HCT116 (cell line): ENCODE results near the gene SIX5. TPM values are rescaled to one million over a fixed set of nuclear protein-coding genes. Genes with fewer than 3 reads are reported as not detected.

Experiments
- ATAC-seq: fragments of 200-7000 bp; cut with Tn5 transposase; 2 replicates; pipeline ENCODE4 v1.9.1; 2020; ENCODE audit warnings: mild to moderate bottlenecking, moderate library complexity
- BruUV-seq: library from RNA; stranded (reverse); fragments of 400-500 nt; replicated peaks from 2 replicates; lab custom pipeline; 2021; lab: Mats Ljungman, UMichigan
- CTCF ChIA-PET: fragments of 300-600 bp; sonication (Branson Sonifier 250); formaldehyde crosslinking; loops from one replicate; lab custom pipeline; 2021; ENCODE audit warnings: antibody characterized with exemption; lab: Charles Lee
- POLR2A ChIA-PET: fragments of 300-600, 350-600 bp; sonication (Branson Sonifier 250); formaldehyde crosslinking; loops from one replicate; lab custom pipeline; 2021; ENCODE audit warnings: antibody characterized with exemption; lab: Charles Lee
- RAD21 ChIA-PET, 2 experiments: fragments of 300-600 bp; sonication (Branson Sonifier 250); formaldehyde crosslinking; loops; one replicate each; lab custom pipeline; 2023; ENCODE audit warnings: low total read pairs in 2 of 2; ENCODE audit not compliant: uncharacterized antibody in 2 of 2, unreplicated experiment in 2 of 2, low non-redundant PET in 1 of 2; lab: Charles Lee
- DNase-seq: peaks from one replicate; pipeline ENCODE4 v3.0.0-alpha.2; 2010; ENCODE audit warnings: low read depth, low spot score
- H2AFZ ChIP-seq: fragments of 200-600 bp; shearing (Covaris generic), sonication (generic); 2 replicates; pipeline ENCODE4 v1.6.1; 2017; ENCODE audit warnings: low read depth, mixed run types, mixed read lengths, antibody characterized with exemption, low read length; ENCODE audit not compliant: poor library complexity, severe bottlenecking
- H3K27ac ChIP-seq: 2 replicates; pipeline ENCODE4 v1.5.1; 2012; ENCODE audit warnings: low read depth, low read length
- H3K27me3 ChIP-seq: fragments of 200-600 bp; sonication (generic); 2 replicates; pipeline ENCODE4 v1.6.1; 2016; ENCODE audit warnings: mixed run types, low read length, mixed read lengths; ENCODE audit not compliant: insufficient read depth
- H3K36me3 ChIP-seq, 2 experiments: fragments of 200-500 bp in 1 of 2; fragments of 200-600 bp in 1 of 2; sonication (Bioruptor generic) in 1 of 2; sonication (generic) in 1 of 2; 2 replicates each; pipeline versions ENCODE4 v1.5.1 to v1.6.1; 2014 to 2016; ENCODE audit warnings: low read length in 2 of 2, inconsistent platforms in 1 of 2, mixed read lengths in 1 of 2, mixed run types in 1 of 2; ENCODE audit not compliant: insufficient read depth in 2 of 2, control insufficient read depth in 1 of 2
- H3K4me1 ChIP-seq, 2 experiments: fragments of 200-600 bp in 1 of 2; sonication (generic) in 1 of 2; 2 replicates each; pipeline versions ENCODE4 v1.5.1 to v1.6.1; 2012 to 2017; ENCODE audit warnings: low read length in 2 of 2, inconsistent platforms in 1 of 2, mild to moderate bottlenecking in 1 of 2, mixed read lengths in 1 of 2, mixed run types in 1 of 2, moderate library complexity in 1 of 2; ENCODE audit not compliant: insufficient read depth in 2 of 2, control insufficient read depth in 1 of 2
- H3K4me2 ChIP-seq: fragments of 200-600 bp; sonication (generic); 2 replicates; pipeline ENCODE4 v1.6.1; 2017; ENCODE audit warnings: mixed run types, low read length, mixed read lengths
- H3K4me3 ChIP-seq, 2 experiments: fragments of 200-600 bp in 1 of 2; sonication (generic) in 1 of 2; replicated peaks in 1 of 2; 2 replicates each; pipeline ENCODE4 v1.5.1; 2011 to 2016; ENCODE audit warnings: low read length in 2 of 2, control low read depth in 1 of 2, low read depth in 1 of 2, mild to moderate bottlenecking in 1 of 2, mixed read lengths in 1 of 2, mixed run types in 1 of 2
- H3K79me2 ChIP-seq: fragments of 200-600 bp; sonication (generic); 2 replicates; pipeline ENCODE4 v1.6.1; 2017; ENCODE audit warnings: mild to moderate bottlenecking, mixed run types, low read length, moderate library complexity, mixed read lengths; ENCODE audit not compliant: insufficient read depth
- H3K9ac ChIP-seq: fragments of 200-600 bp; sonication (generic); 2 replicates; pipeline ENCODE4 v1.6.1; 2016; ENCODE audit warnings: low read length, mixed read lengths
- H3K9me2 ChIP-seq: fragments of 200-600 bp; sonication (generic), shearing (Covaris generic); 2 replicates; pipeline ENCODE4 v1.6.1; 2017; ENCODE audit warnings: mixed run types, mild to moderate bottlenecking, moderate library complexity; ENCODE audit not compliant: insufficient read depth
- H3K9me3 ChIP-seq, 2 experiments: fragments of 200-500 bp in 1 of 2; fragments of 200-600 bp in 1 of 2; sonication (Bioruptor generic) in 1 of 2; sonication (generic) in 1 of 2; 2 replicates each; pipeline ENCODE4 v1.6.1; 2014 to 2017; ENCODE audit warnings: low read length in 2 of 2, mixed read lengths in 2 of 2, inconsistent platforms in 1 of 2, low read depth in 1 of 2, mild to moderate bottlenecking in 1 of 2, mixed run types in 1 of 2, moderate library complexity in 1 of 2; ENCODE audit not compliant: control insufficient read depth in 1 of 2, insufficient read depth in 1 of 2
- H4K20me1 ChIP-seq: fragments of 200-600 bp; sonication (generic), shearing (Covaris generic); 2 replicates; pipeline ENCODE4 v1.6.1; 2017; ENCODE audit warnings: mixed run types, mild to moderate bottlenecking, moderate library complexity; ENCODE audit not compliant: insufficient read depth
- CBX3 ChIP-seq: IDR thresholded peaks from 2 replicates; pipeline ENCODE4 v1.6.1; 2012; ENCODE audit warnings: low read depth
- EGR1 ChIP-seq: IDR thresholded peaks from 2 replicates; pipeline ENCODE4 v1.6.1; 2012; ENCODE audit warnings: low read depth
- EZH2 ChIP-seq: fragments of 200-600 bp; sonication (generic); IDR thresholded peaks from 2 replicates; pipeline ENCODE4 v1.6.1; 2017; ENCODE audit warnings: antibody characterized with exemption, mixed run types
- MAX ChIP-seq: IDR thresholded peaks from 2 replicates; pipeline ENCODE4 v1.6.1; 2012
- POLR2A ChIP-seq: IDR thresholded peaks from 2 replicates; pipeline ENCODE4 v1.7.0; 2011; ENCODE audit warnings: borderline replicate concordance; ENCODE audit not compliant: insufficient read depth, insufficient read length; ENCODE audit errors: extremely low read depth
- RAD21 ChIP-seq: IDR thresholded peaks from 2 replicates; pipeline ENCODE4 v1.6.1; 2012; ENCODE audit warnings: low read depth, mild to moderate bottlenecking
- SP1 ChIP-seq: IDR thresholded peaks from 2 replicates; pipeline ENCODE4 v1.6.1; 2012; ENCODE audit warnings: low read depth
- SRF ChIP-seq: IDR thresholded peaks from 2 replicates; pipeline ENCODE4 v1.6.1; 2012; ENCODE audit warnings: low read depth
- ZBTB33 ChIP-seq: IDR thresholded peaks from 2 replicates; pipeline ENCODE4 v1.6.1; 2011; ENCODE audit warnings: mild to moderate bottlenecking, low read length, moderate library complexity; ENCODE audit not compliant: insufficient replicate concordance; ENCODE audit errors: extremely low read depth
- intact Hi-C: fragments of 100-400 bp; cut with micrococcal nuclease; formaldehyde crosslinking; loops from 2 replicates; pipeline ENCODE4 v1.10.0; 2022
- total RNA-seq: library from RNA; stranded (reverse); gene quantifications from one replicate; pipeline ENCODE4 v1.2.1, GENCODE V29; 2021; ENCODE audit not compliant: unreplicated experiment
- TF ChIP-seq, protein P1 (sequence below), 3 experiments: fragments of 200-600 bp in 1 of 3; sonication (generic) in 1 of 3; IDR thresholded peaks in 2 of 3; conservative IDR thresholded peaks in 1 of 3; 2 replicates each; pipeline ENCODE4 v1.5.1; 2012 to 2017; ENCODE audit warnings: low read depth in 2 of 3, low read length in 2 of 3, antibody characterized with exemption in 1 of 3, borderline replicate concordance in 1 of 3, control low read depth in 1 of 3, mild to moderate bottlenecking in 1 of 3, mixed read lengths in 1 of 3, mixed run types in 1 of 3, moderate library complexity in 1 of 3; ENCODE audit not compliant: insufficient read depth in 1 of 3
- TF ChIP-seq, protein P2 (sequence below): IDR thresholded peaks from 2 replicates; pipeline ENCODE4 v1.6.1; 2012

SIX5 gene
- total RNA-seq, 1 experiment from 2014 or later: 18.3 TPM

GRCh38 chr19:45793178-45793564 lies 24.1 kb upstream of the SIX5 start:
- no peak for DNase-seq
- peaks cover 19% of the 10 kb centered on the region for H3K79me2 ChIP-seq
- TF ChIP-seq, protein P1, sequence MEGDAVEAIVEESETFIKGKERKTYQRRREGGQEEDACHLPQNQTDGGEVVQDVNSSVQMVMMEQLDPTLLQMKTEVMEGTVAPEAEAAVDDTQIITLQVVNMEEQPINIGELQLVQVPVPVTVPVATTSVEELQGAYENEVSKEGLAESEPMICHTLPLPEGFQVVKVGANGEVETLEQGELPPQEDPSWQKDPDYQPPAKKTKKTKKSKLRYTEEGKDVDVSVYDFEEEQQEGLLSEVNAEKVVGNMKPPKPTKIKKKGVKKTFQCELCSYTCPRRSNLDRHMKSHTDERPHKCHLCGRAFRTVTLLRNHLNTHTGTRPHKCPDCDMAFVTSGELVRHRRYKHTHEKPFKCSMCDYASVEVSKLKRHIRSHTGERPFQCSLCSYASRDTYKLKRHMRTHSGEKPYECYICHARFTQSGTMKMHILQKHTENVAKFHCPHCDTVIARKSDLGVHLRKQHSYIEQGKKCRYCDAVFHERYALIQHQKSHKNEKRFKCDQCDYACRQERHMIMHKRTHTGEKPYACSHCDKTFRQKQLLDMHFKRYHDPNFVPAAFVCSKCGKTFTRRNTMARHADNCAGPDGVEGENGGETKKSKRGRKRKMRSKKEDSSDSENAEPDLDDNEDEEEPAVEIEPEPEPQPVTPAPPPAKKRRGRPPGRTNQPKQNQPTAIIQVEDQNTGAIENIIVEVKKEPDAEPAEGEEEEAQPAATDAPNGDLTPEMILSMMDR (IDR thresholded peaks at IDR 0.05 in 2 of 3, conservative IDR thresholded peaks at IDR 0.05 in 1 of 3; ENCODE audit: borderline replicate concordance in 1 of 3, insufficient read depth in 1 of 3, low read depth in 2 of 3, low read length in 2 of 3): no peak
- TF ChIP-seq CBX3 (no peak), EZH2 (no peak), EGR1 (no peak), SRF (no peak), POLR2A (no peak), ZBTB33 (no peak), MAX (no peak), RAD21 (no peak), SP1 (no peak)
- TF ChIP-seq, protein P2, sequence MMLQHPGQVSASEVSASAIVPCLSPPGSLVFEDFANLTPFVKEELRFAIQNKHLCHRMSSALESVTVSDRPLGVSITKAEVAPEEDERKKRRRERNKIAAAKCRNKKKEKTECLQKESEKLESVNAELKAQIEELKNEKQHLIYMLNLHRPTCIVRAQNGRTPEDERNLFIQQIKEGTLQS: no peak
- peaks cover 12 to 20% of the 10 kb centered on the region in 2 experiments; a peak in 3 of 4 replicates for H3K4me1 ChIP-seq
- no peaks in the 10 kb centered on the region for H4K20me1 ChIP-seq
- H3K9me2 ChIP-seq: no peaks in the 10 kb centered on the region
- no peaks in the 10 kb centered on the region for H3K9me3 ChIP-seq
- peak overlapping the region; percentile 63 for H3K4me2 ChIP-seq
- ChIA-PET POLR2A (interaction anchor here (1.0 kb wide), 1 partner anchor 10 kb away, joined by 6 read pairs; no protein-coding TSS in a partner anchor), RAD21 (no interaction called here), CTCF (interaction anchor here (0.6 to 1.4 kb wide), 4 partner anchors 14 to 24 kb away, joined by 3 to 17 read pairs (median 8); partner anchors contain the start of gene SIX5)
- BruUV-seq: no TSS peak
- H3K27me3 ChIP-seq: no peaks in the 10 kb centered on the region
- intact Hi-C loops: no loop called here
- H3K9ac ChIP-seq: peak overlapping the region; percentile 32
- H3K4me3 ChIP-seq: peak overlapping the region; percentile 12 to 99; a peak in 3 of 4 replicates
- peaks cover 5 to 9% of the 10 kb centered on the region in 2 experiments; a peak in 2 of 4 replicates for H3K36me3 ChIP-seq
- peak overlapping the region; percentile 66 for H2AFZ ChIP-seq
- H3K27ac ChIP-seq: 0 out of 2 replicates have a peak overlapping the region, but pooled peaks have one; percentile 19
- ATAC-seq: no peak
